Measurements from ENCODE around the gene NINL.
"Not testable (repeated sequence)": the region's sequence is repeated elsewhere in the genome, so short reads cannot be mapped to it uniquely, and the experiment has no call there.

NINL gene

GRCh38 chr20:25592135-25592852 lies 7.0 kb upstream of the NINL start:
- TF ChIP-seq CTCF (IDR thresholded peaks at IDR 0.05; ENCODE audit: low read depth, low read length, missing control alignments): no peak
- no peak overlapping the region for H3K4me3 ChIP-seq (replicated peaks; ENCODE audit: low read depth, low read length)
- no peak for DNase-seq (ENCODE audit: extremely low read depth, low read depth)

GRCh38 chr20:25590778-25591177 lies 5.4 kb upstream of the NINL start:
- H3K4me3 ChIP-seq (replicated peaks; ENCODE audit: low read depth, low read length); DNase-seq (ENCODE audit: extremely low read depth, low read depth): not testable (repeated sequence)

GRCh38 chr20:25588491-25588890 lies 3.2 kb upstream of the NINL start:
- no peak for DNase-seq (ENCODE audit: extremely low read depth, low read depth)
- no peak overlapping the region for H3K4me3 ChIP-seq (replicated peaks; ENCODE audit: low read depth, low read length)
- TF ChIP-seq CTCF (IDR thresholded peaks at IDR 0.05; ENCODE audit: low read depth, low read length, missing control alignments): no peak

GRCh38 chr20:25587536-25587935 lies 2.2 kb upstream of the NINL start:
- DNase-seq (ENCODE audit: extremely low read depth, low read depth): no peak
- no peak overlapping the region for H3K4me3 ChIP-seq (replicated peaks; ENCODE audit: low read depth, low read length)
- TF ChIP-seq CTCF (IDR thresholded peaks at IDR 0.05; ENCODE audit: low read depth, low read length, missing control alignments): no peak

- DNase-seq (ENCODE audit: extremely low read depth, low read depth): no peak
- no peak for TF ChIP-seq CTCF (IDR thresholded peaks at IDR 0.05; ENCODE audit: low read depth, low read length, missing control alignments)
- H3K4me3 ChIP-seq (replicated peaks; ENCODE audit: low read depth, low read length): no peak overlapping the region
These were observed 1.5 kb upstream of the NINL start for GRCh38 chr20:25586877-25587276.

- not testable (repeated sequence) for H3K4me3 ChIP-seq (replicated peaks; ENCODE audit: low read depth, low read length)
These were observed 1.7 kb downstream of the NINL start for GRCh38 chr20:25583607-25584006.

GRCh38 chr20:25580711-25581110 lies 4.6 kb downstream of the NINL start:
- no peak overlapping the region for H3K4me3 ChIP-seq (replicated peaks; ENCODE audit: low read depth, low read length)
- DNase-seq (ENCODE audit: extremely low read depth, low read depth): no peak
- TF ChIP-seq CTCF (IDR thresholded peaks at IDR 0.05; ENCODE audit: low read depth, low read length, missing control alignments): no peak

More at GRCh38 chr20:25583607-25584006, 1.7 kb downstream of the NINL start:
- not testable (repeated sequence) for DNase-seq (ENCODE audit: extremely low read depth, low read depth)

- no peak for DNase-seq (ENCODE audit: extremely low read depth, low read depth)
- no peak for TF ChIP-seq CTCF (IDR thresholded peaks at IDR 0.05; ENCODE audit: low read depth, low read length, missing control alignments)
- H3K4me3 ChIP-seq (replicated peaks; ENCODE audit: low read depth, low read length): no peak overlapping the region
These were observed 6.1 kb downstream of the NINL start for GRCh38 chr20:25579081-25579770.
